SK-N-MC (cell line): Measurements from ENCODE around the gene RPIA.

Source experiments
- EZH2 ChIP-seq: fragments of 200-600 bp; sonication (generic); IDR thresholded peaks from one replicate; pipeline ENCODE4 v1.6.1; 2017; ENCODE audit warnings: antibody characterized with exemption
- FOXP2 ChIP-seq: optimal IDR thresholded peaks from 2 replicates; pipeline ENCODE3; 2011; ENCODE audit warnings: mild to moderate bottlenecking, moderate library complexity; ENCODE audit not compliant: insufficient read depth; ENCODE audit errors: extremely low read length, control extremely low read depth
- POLR2AphosphoS5 ChIP-seq: IDR thresholded peaks from 2 replicates; pipeline ENCODE4 v1.6.1; 2012; ENCODE audit warnings: mild to moderate bottlenecking, low read depth, low read length, borderline replicate concordance

- TF ChIP-seq POLR2AphosphoS5 (no peak), EZH2 (no peak), FOXP2 (no peak)
These were observed 7.2 kb downstream of the RPIA start for GRCh38 chr2:88698498-88699233.
